Panc1 (cell line): ENCODE measurements around the gene GRM2. TPM values are rescaled to one million over a fixed set of nuclear protein-coding genes. Genes with fewer than 3 reads are reported as not detected.
A peak's percentile ranks its signal among the peaks of the same experiment; 100 is the strongest.

Source experiments
- ATAC-seq: fragments of 200-7000 bp; cut with Tn5 transposase; 2 replicates; pipeline ENCODE4 v1.9.1; 2020; ENCODE audit warnings: mild to moderate bottlenecking, moderate library complexity
- BruUV-seq: library from RNA; stranded (reverse); fragments of 400-500 nt; replicated peaks from 2 replicates; lab custom pipeline; 2021; lab: Mats Ljungman, UMichigan
- CTCF ChIA-PET: fragments of 300-600 bp; sonication (Branson Sonifier 250); formaldehyde crosslinking; loops from one replicate; lab custom pipeline; 2022; ENCODE audit warnings: antibody characterized with exemption; lab: Charles Lee
- POLR2A ChIA-PET: fragments of 300-600 bp; sonication (Branson Sonifier 250); formaldehyde crosslinking; loops from one replicate; lab custom pipeline; 2022; ENCODE audit warnings: antibody characterized with exemption; lab: Charles Lee
- DNase-seq: peaks from one replicate; pipeline ENCODE4 v3.0.0-alpha.2; 2010; ENCODE audit warnings: low read depth, low spot score
- H3K27ac ChIP-seq: 2 replicates; pipeline ENCODE4 v1.5.1; 2011; ENCODE audit warnings: mild to moderate bottlenecking, low read length, inconsistent platforms
- H3K27me3 ChIP-seq: fragments of 200-500 bp; sonication (Bioruptor generic); 2 replicates; pipeline ENCODE4 v1.6.0; 2014; ENCODE audit warnings: low read length, inconsistent platforms; ENCODE audit not compliant: control insufficient read depth, insufficient read depth
- H3K36me3 ChIP-seq: fragments of 200-500 bp; sonication (Bioruptor generic); 2 replicates; pipeline ENCODE4 v1.5.1; 2014; ENCODE audit warnings: inconsistent platforms, mild to moderate bottlenecking, low read length, moderate library complexity; ENCODE audit not compliant: control insufficient read depth, insufficient read depth
- H3K4me1 ChIP-seq: 2 replicates; pipeline ENCODE4 v1.5.1; 2011; ENCODE audit warnings: inconsistent platforms, mild to moderate bottlenecking, low read length, moderate library complexity; ENCODE audit not compliant: control insufficient read depth, insufficient read depth
- H3K4me3 ChIP-seq, 2 experiments: 2 replicates each; pipeline ENCODE4 v1.5.1; 2011 to 2012; ENCODE audit warnings: low read depth in 2 of 2, low read length in 2 of 2, mild to moderate bottlenecking in 2 of 2, inconsistent platforms in 1 of 2, moderate library complexity in 1 of 2
- H3K9me3 ChIP-seq: fragments of 200-500 bp; sonication (Bioruptor generic); 2 replicates; pipeline ENCODE4 v1.5.1; 2014; ENCODE audit warnings: low read depth, mild to moderate bottlenecking, inconsistent platforms, low read length, moderate library complexity; ENCODE audit not compliant: control insufficient read depth, insufficient read depth
- POLR2AphosphoS5 ChIP-seq: IDR thresholded peaks from 2 replicates; pipeline ENCODE4 v1.6.1; 2012; ENCODE audit warnings: mild to moderate bottlenecking, low read depth, low read length, moderate library complexity
- SIN3A ChIP-seq: IDR thresholded peaks from 2 replicates; pipeline ENCODE4 v1.6.1; 2012; ENCODE audit warnings: low read depth, mild to moderate bottlenecking, low read length, moderate library complexity, borderline replicate concordance; ENCODE audit not compliant: insufficient read depth
- TCF7L2 ChIP-seq: IDR thresholded peaks from 2 replicates; pipeline ENCODE4 v1.6.1; 2011; ENCODE audit warnings: mild to moderate bottlenecking, low read depth, low read length, inconsistent platforms
- in situ Hi-C: cut with HindIII; loops from 2 replicates; pipeline ENCODE4 v1.10.0; 2016; ENCODE audit warnings: low sequenced_read_pairs, low pct_unique_long_range_greater_than_20kb
- intact Hi-C: fragments of 100-400 bp; cut with micrococcal nuclease; formaldehyde crosslinking; loops from one replicate; pipeline ENCODE4 v1.10.0; 2022; ENCODE audit not compliant: unreplicated experiment
- total RNA-seq: library from RNA; stranded (reverse); gene quantifications from one replicate; pipeline ENCODE4 v1.2.1, GENCODE V29; 2021; ENCODE audit not compliant: unreplicated experiment
- TF ChIP-seq, protein P1 (sequence below), 2 experiments: IDR thresholded peaks; 2 replicates each; pipeline ENCODE4 v1.6.1; 2011 to 2012; ENCODE audit warnings: low read depth in 2 of 2, control low read depth in 1 of 2, low read length in 1 of 2, mild to moderate bottlenecking in 1 of 2, moderate library complexity in 1 of 2; ENCODE audit not compliant: insufficient read depth in 1 of 2
- TF ChIP-seq, protein P2 (sequence below): fragments of 450-650 bp; IDR thresholded peaks from 2 replicates; pipeline ENCODE4 v1.5.1; 2017; ENCODE audit warnings: mild to moderate bottlenecking

GRM2 gene
- total RNA-seq, 1 experiment from 2014 or later, result 0.21 TPM

DNA sequence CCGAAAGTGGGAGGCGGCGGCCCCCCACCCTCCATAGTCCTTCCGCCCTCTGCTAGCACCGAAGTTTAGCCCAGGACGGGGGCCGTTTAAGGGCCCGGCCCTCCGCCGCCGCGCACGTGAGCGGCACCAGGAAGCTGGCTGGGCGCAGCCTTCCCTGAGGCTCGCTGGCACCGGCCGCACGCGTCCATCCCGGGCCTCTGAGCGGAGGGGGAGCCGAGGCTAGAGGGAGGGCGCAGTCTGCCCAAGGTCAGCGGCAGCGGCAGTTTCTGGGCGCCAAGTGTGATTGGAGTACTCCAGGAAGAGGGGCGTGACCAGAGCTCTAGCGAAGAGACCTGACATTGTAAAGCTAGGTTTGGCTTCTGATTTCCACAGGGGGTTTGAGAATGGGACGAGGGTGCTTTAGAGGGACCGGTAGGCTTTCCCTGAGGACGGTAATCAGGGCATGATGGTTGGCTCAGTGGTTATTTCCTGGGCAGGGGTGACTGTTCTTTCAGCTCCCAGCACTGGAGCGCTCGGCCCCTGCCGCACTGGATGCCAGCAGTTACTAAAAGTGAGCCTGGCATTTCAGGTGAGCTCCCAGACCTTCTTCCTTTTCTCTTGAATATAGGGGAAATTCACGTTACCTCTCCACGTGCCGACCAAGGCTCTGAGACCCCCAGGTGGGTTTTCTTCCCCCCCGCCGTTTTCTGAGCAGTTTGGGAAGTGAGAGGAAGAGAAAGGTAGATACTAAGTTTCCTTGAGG is 35.0 kb upstream of the GRM2 start:
- Histone ChIP-seq H3K27me3 (no peaks in the 10 kb centered on the region), H3K4me1 (peaks cover 20% of the 10 kb centered on the region), H3K27ac (peak overlapping the region; percentile 86), H3K4me3 (peak overlapping the region; percentile 79 to 86), H3K36me3 (no peaks in the 10 kb centered on the region), H3K9me3 (no peaks in the 10 kb centered on the region)
- TF ChIP-seq, protein P1, sequence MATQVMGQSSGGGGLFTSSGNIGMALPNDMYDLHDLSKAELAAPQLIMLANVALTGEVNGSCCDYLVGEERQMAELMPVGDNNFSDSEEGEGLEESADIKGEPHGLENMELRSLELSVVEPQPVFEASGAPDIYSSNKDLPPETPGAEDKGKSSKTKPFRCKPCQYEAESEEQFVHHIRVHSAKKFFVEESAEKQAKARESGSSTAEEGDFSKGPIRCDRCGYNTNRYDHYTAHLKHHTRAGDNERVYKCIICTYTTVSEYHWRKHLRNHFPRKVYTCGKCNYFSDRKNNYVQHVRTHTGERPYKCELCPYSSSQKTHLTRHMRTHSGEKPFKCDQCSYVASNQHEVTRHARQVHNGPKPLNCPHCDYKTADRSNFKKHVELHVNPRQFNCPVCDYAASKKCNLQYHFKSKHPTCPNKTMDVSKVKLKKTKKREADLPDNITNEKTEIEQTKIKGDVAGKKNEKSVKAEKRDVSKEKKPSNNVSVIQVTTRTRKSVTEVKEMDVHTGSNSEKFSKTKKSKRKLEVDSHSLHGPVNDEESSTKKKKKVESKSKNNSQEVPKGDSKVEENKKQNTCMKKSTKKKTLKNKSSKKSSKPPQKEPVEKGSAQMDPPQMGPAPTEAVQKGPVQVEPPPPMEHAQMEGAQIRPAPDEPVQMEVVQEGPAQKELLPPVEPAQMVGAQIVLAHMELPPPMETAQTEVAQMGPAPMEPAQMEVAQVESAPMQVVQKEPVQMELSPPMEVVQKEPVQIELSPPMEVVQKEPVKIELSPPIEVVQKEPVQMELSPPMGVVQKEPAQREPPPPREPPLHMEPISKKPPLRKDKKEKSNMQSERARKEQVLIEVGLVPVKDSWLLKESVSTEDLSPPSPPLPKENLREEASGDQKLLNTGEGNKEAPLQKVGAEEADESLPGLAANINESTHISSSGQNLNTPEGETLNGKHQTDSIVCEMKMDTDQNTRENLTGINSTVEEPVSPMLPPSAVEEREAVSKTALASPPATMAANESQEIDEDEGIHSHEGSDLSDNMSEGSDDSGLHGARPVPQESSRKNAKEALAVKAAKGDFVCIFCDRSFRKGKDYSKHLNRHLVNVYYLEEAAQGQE (IDR thresholded peaks at IDR 0.05; ENCODE audit: insufficient read depth in 1 of 2, low read depth in 2 of 2, low read length in 1 of 2), result no peak
- TF ChIP-seq TCF7L2 (no peak), POLR2AphosphoS5 (no peak), SIN3A (no peak)
- TF ChIP-seq, protein P2, sequence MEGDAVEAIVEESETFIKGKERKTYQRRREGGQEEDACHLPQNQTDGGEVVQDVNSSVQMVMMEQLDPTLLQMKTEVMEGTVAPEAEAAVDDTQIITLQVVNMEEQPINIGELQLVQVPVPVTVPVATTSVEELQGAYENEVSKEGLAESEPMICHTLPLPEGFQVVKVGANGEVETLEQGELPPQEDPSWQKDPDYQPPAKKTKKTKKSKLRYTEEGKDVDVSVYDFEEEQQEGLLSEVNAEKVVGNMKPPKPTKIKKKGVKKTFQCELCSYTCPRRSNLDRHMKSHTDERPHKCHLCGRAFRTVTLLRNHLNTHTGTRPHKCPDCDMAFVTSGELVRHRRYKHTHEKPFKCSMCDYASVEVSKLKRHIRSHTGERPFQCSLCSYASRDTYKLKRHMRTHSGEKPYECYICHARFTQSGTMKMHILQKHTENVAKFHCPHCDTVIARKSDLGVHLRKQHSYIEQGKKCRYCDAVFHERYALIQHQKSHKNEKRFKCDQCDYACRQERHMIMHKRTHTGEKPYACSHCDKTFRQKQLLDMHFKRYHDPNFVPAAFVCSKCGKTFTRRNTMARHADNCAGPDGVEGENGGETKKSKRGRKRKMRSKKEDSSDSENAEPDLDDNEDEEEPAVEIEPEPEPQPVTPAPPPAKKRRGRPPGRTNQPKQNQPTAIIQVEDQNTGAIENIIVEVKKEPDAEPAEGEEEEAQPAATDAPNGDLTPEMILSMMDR, result no peak
- in situ Hi-C loops (no loop called here), intact Hi-C loops (no loop called here)
- DNase-seq, result no peak
- ChIA-PET POLR2A (no interaction called here), CTCF (interaction anchor here (0.5 to 0.7 kb wide), 2 partner anchors 28 to 47 kb away, joined by 3 to 6 read pairs; no protein-coding TSS in a partner anchor)
- BruUV-seq, result no TSS peak
- ATAC-seq, result peak; percentile 61

DNA sequence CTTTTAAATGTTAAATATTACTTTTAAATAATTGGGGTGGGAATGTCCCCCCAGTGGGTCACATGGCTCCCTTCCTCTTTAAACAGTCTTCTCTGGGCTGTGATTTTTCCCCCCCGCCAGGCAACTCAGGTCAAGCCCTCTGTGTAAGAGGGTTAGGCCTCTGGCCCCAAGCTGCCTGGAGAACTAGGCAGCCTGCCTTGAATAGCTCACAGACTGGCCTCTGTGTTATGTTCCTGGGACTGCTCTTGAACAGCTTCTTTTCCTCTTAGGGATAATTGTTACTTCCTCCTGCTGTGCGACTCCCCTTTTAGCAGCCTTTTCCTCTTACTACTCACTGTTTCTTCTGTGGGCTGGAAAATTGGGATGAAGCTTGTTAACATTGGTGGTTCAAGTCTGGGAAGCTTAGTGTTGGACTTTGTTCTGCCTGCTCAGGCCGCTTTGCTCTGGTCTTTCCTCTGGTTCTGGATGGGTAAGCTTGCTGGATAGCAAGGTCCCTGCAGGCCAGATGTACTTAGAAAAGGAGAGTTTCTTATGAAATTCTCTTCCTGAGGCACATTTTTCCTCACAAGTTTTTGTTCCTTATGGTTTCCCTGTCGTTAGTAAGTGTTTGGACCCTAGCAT is 33.6 kb upstream of the GRM2 start:
- BruUV-seq, result no TSS peak
- Histone ChIP-seq H3K4me3 (no peak overlapping the region), H3K4me1 (peaks cover 20% of the 10 kb centered on the region), H3K27ac (no peak overlapping the region), H3K36me3 (no peaks in the 10 kb centered on the region), H3K27me3 (no peaks in the 10 kb centered on the region), H3K9me3 (no peaks in the 10 kb centered on the region)
- DNase-seq, result no peak
- no peak for ATAC-seq
- TF ChIP-seq POLR2AphosphoS5 (no peak), SIN3A (no peak)
- TF ChIP-seq, protein P2, result no peak
- in situ Hi-C loops (no loop called here), intact Hi-C loops (no loop called here)
- ChIA-PET CTCF (interaction anchor here (0.8 kb wide), 1 partner anchor 9 kb away, joined by 3 read pairs; no protein-coding TSS in a partner anchor), POLR2A (no interaction called here)
